CD14-positive monocyte (primary cell): ENCODE measurements around the gene PEX5L. TPM values are rescaled to one million over a fixed set of nuclear protein-coding genes. Genes with fewer than 3 reads are reported as not detected.

Experiments used
- DNase-seq, 3 donors: peaks; one replicate each; pipeline ENCODE4 v3.0.0-alpha.2; 2011 to 2022
- H2AFZ ChIP-seq: 2 replicates; pipeline ENCODE4 v1.6.0; 2012; ENCODE audit warnings: mild to moderate bottlenecking, low read depth, low read length, inconsistent platforms; ENCODE audit not compliant: insufficient read depth, poor library complexity, severe bottlenecking
- H3K27ac ChIP-seq, 2 donors: 1 replicate in 1 of 2; 2 replicates in 1 of 2; pipeline ENCODE4 v1.5.1; 2012 to 2013; ENCODE audit warnings: low read length in 2 of 2, control low read depth in 1 of 2, inconsistent platforms in 1 of 2, low read depth in 1 of 2, mild to moderate bottlenecking in 1 of 2
- H3K27me3 ChIP-seq, 2 donors: one replicate each; pipeline versions ENCODE4 v1.6.0 to v1.6.1; 2011 to 2013; ENCODE audit warnings: low read length in 2 of 2; ENCODE audit not compliant: control insufficient read depth in 2 of 2, insufficient read depth in 2 of 2
- H3K36me3 ChIP-seq, 2 donors: replicated peaks in 1 of 2; 1 replicate in 1 of 2; 2 replicates in 1 of 2; pipeline versions ENCODE4 v1.5.1 to v1.6.1; 2012 to 2013; ENCODE audit warnings: low read length in 2 of 2, control low read depth in 1 of 2, inconsistent platforms in 1 of 2, mild to moderate bottlenecking in 1 of 2; ENCODE audit not compliant: insufficient read depth in 2 of 2, control insufficient read depth in 1 of 2
- H3K4me1 ChIP-seq, 2 donors: 1 replicate in 1 of 2; 2 replicates in 1 of 2; pipeline versions ENCODE4 v1.5.1 to v1.6.1; 2012 to 2013; ENCODE audit warnings: low read length in 2 of 2, control low read depth in 1 of 2, inconsistent platforms in 1 of 2, mild to moderate bottlenecking in 1 of 2, moderate library complexity in 1 of 2; ENCODE audit not compliant: insufficient read depth in 2 of 2, control insufficient read depth in 1 of 2
- H3K4me2 ChIP-seq: replicated peaks from 2 replicates; pipeline ENCODE3; 2012; ENCODE audit warnings: low read length, moderate library complexity, mild to moderate bottlenecking; ENCODE audit not compliant: poor library complexity, severe bottlenecking; ENCODE audit errors: extremely low read depth
- H3K4me3 ChIP-seq, 3 experiments: fragments of 200-600 bp in 1 of 3; sonication (generic) in 1 of 3; replicated peaks in 1 of 3; 1 replicate in 2 of 3; 2 replicates in 1 of 3; pipeline ENCODE4 v1.5.1; 2011 to 2013; ENCODE audit warnings: low read length in 3 of 3, mild to moderate bottlenecking in 3 of 3, control low read depth in 2 of 3, low read depth in 2 of 3, inconsistent platforms in 1 of 3, moderate library complexity in 1 of 3
- H3K79me2 ChIP-seq: 2 replicates; pipeline ENCODE4 v1.6.0; 2012; ENCODE audit warnings: mild to moderate bottlenecking, control low read depth, inconsistent platforms, low read length, moderate library complexity; ENCODE audit not compliant: insufficient read depth
- H3K9ac ChIP-seq: 2 replicates; pipeline ENCODE4 v1.6.0; 2017; ENCODE audit warnings: low read length, mild to moderate bottlenecking; ENCODE audit not compliant: insufficient read depth, poor library complexity, severe bottlenecking
- H3K9me3 ChIP-seq, 2 donors: replicated peaks in 1 of 2; 1 replicate in 1 of 2; 2 replicates in 1 of 2; pipeline versions ENCODE4 v1.5.1 to v1.6.1; 2012 to 2013; ENCODE audit warnings: low read length in 2 of 2, control low read depth in 1 of 2; ENCODE audit not compliant: control insufficient read depth in 1 of 2, insufficient read depth in 1 of 2
- H4K20me1 ChIP-seq: 2 replicates; pipeline ENCODE4 v1.6.0; 2012; ENCODE audit warnings: mild to moderate bottlenecking, low read length, control low read depth, moderate library complexity; ENCODE audit not compliant: insufficient read depth
- H3K27ac Mint-ChIP-seq, 7 donors: one replicate each; pipeline ENCODE4 v1.8.0; 2020; ENCODE audit warnings: mild to moderate bottlenecking in 7 of 7, mixed read lengths in 7 of 7, moderate library complexity in 6 of 7, inconsistent platforms in 2 of 7
- H3K27me3 Mint-ChIP-seq, 3 donors: one replicate each; pipeline ENCODE4 v1.8.0; 2021 to 2022; ENCODE audit warnings: low read depth in 3 of 3, mild to moderate bottlenecking in 3 of 3, mixed read lengths in 3 of 3, moderate library complexity in 3 of 3, inconsistent platforms in 1 of 3
- H3K36me3 Mint-ChIP-seq, 2 donors: one replicate each; pipeline ENCODE4 v1.8.0; 2020; ENCODE audit warnings: mixed read lengths in 2 of 2, inconsistent platforms in 1 of 2, mild to moderate bottlenecking in 1 of 2
- H3K4me1 Mint-ChIP-seq: one replicate; pipeline ENCODE4 v1.8.0; 2020; ENCODE audit warnings: mild to moderate bottlenecking, mixed read lengths
- H3K4me3 Mint-ChIP-seq, 2 donors: one replicate each; pipeline ENCODE4 v1.8.0; 2020; ENCODE audit warnings: mild to moderate bottlenecking in 2 of 2, mixed read lengths in 2 of 2, moderate library complexity in 1 of 2
- H3K9me3 Mint-ChIP-seq, 7 donors: one replicate each; pipeline ENCODE4 v1.8.0; 2020 to 2022; ENCODE audit warnings: mixed read lengths in 7 of 7, mild to moderate bottlenecking in 6 of 7, moderate library complexity in 6 of 7, inconsistent platforms in 2 of 7
- CTCF ChIP-seq: fragments of 200-600 bp; IDR thresholded peaks from one replicate; pipeline ENCODE4 v1.8.0; 2022; ENCODE audit warnings: antibody characterized with exemption, mild to moderate bottlenecking
- WGBS: methylation state at CpG from one replicate; pipeline ENCODE4 v1.1.5; 2013; ENCODE audit warnings: missing lambda C conversion rate; ENCODE audit not compliant: insufficient coverage; 5-methylcytosine and 5-hydroxymethylcytosine counted together
- intact Hi-C, 2 donors: fragments of 100-400 bp; cut with micrococcal nuclease; formaldehyde crosslinking; loops; one replicate each; pipeline versions ENCODE4 v1.15.0 to v1.15.1; 2023
- polyA plus RNA-seq, 3 donors: library from polyadenylated mRNA; depleted of rRNA in 1 of 3; unstranded in 2 of 3; stranded (reverse) in 1 of 3; fragments of 300-500 nt in 2 of 3; fragments of >200 nt in 1 of 3; fragmentation: Illumina TruSeq in 2 of 3; gene quantifications; 1 replicate in 2 of 3; 2 replicates in 1 of 3; pipeline ENCODE4 v1.2.3, GENCODE V29; 2012 to 2021

Gene PEX5L
- polyA plus RNA-seq, 3 donors, result not detected

- no peak overlapping the region for H3K27ac Mint-ChIP-seq
- intact Hi-C loops, result no loop called here
- TF ChIP-seq CTCF, result no peak
- H2AFZ ChIP-seq, result no peak overlapping the region
- DNase-seq, result no peak
- H3K4me2 ChIP-seq, result no peak overlapping the region
- WGBS, result 85% methylated on average over 2 of the region's 4 CpGs
- H3K9me3 ChIP-seq, result no peaks in the 10 kb centered on the region
- no peaks in the 10 kb centered on the region for H3K27me3 ChIP-seq
- no peaks in the 10 kb centered on the region for H3K79me2 ChIP-seq
- H4K20me1 ChIP-seq, result no peaks in the 10 kb centered on the region
- H3K4me3 ChIP-seq, result no peak overlapping the region
- no peak overlapping the region for H3K4me3 Mint-ChIP-seq
- no peaks in the 10 kb centered on the region for H3K4me1 ChIP-seq
- no peaks in the 10 kb centered on the region for H3K36me3 ChIP-seq
- H3K27me3 Mint-ChIP-seq, result peaks cover 0 to 4% (median 4%) of the 10 kb centered on the region in 3 donors
- no peak overlapping the region for H3K9ac ChIP-seq
- H3K4me1 Mint-ChIP-seq, result no peaks in the 10 kb centered on the region
- no peaks in the 10 kb centered on the region for H3K36me3 Mint-ChIP-seq
- peaks cover 0 to 2% (median 0%) of the 10 kb centered on the region in 7 donors for H3K9me3 Mint-ChIP-seq
- no peak overlapping the region for H3K27ac ChIP-seq
Observed at GRCh38 chr3:179887295-179887943, 149.3 kb downstream of the PEX5L start.

- intact Hi-C loops, result no loop called here
- Mint-ChIP-seq H3K27me3 (peaks cover 0 to 4% (median 4%) of the 10 kb centered on the region in 3 donors), H3K27ac (no peak overlapping the region), H3K4me1 (no peaks in the 10 kb centered on the region), H3K9me3 (no peaks in the 10 kb centered on the region), H3K4me3 (no peak overlapping the region), H3K36me3 (no peaks in the 10 kb centered on the region)
- Histone ChIP-seq H4K20me1 (no peaks in the 10 kb centered on the region), H3K9ac (no peak overlapping the region), H3K36me3 (no peaks in the 10 kb centered on the region), H3K4me1 (no peaks in the 10 kb centered on the region), H2AFZ (no peak overlapping the region), H3K4me2 (no peak overlapping the region), H3K9me3 (no peaks in the 10 kb centered on the region), H3K27me3 (no peaks in the 10 kb centered on the region), H3K4me3 (no peak overlapping the region), H3K79me2 (no peaks in the 10 kb centered on the region), H3K27ac (no peak overlapping the region)
- no CpG with 5 or more reads among the region's 2 CpGs for WGBS
- DNase-seq, result no peak
- TF ChIP-seq CTCF, result no peak
Observed at GRCh38 chr3:179885950-179886349, 150.8 kb downstream of the PEX5L start.
